Measurements from ENCODE around the gene ATP9B.

- TF ChIP-seq CTCF (IDR thresholded peaks at IDR 0.05) (no peak), POLR2A (IDR thresholded peaks at IDR 0.05) (no peak)
Measured at GRCh38 chr18:79216176-79216575, 147.0 kb downstream of the ATP9B start.
